ENCODE results near the gene MYO1E. TPM values are rescaled to one million over a fixed set of nuclear protein-coding genes. Genes with fewer than 3 reads are reported as not detected.

Gene MYO1E
- total RNA-seq, 2 donors from 2014 or later, result 331 to 397 TPM

DNA sequence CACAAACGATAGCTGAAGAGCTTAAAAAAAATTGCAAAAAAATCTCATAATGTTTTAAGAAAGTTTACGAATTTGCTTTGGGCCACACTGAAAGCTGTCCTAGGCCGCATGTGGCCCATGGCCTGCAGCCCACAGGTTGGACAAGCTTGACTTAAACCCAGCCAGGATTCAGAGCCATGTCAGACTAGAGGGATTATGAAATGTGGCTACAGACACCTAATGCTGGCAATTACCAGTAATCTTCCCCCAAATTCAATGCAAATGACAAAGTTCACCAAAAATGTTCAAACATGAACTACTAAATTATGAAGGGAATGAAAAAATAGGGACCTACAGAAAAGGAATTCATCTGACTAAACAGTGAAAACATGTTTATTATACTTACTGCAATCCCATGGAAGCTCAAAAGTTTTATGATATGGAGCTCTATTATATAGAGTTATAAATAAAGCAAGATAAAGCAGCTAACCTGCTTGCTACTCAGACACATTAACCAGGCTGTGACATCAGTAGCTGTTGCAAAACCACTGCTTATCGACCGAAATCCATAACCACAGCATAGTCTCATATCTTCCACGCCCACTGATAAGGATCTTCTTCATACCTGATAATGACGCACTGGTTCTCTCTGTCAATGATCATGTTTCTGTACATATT lies 116.9 kb downstream of the MYO1E start:
- intact Hi-C loops (cut with DNase I, micrococcal nuclease), result no loop called here
- ATAC-seq, result peak; percentile 87
- peak; percentile 48 to 73 for DNase-seq

DNA sequence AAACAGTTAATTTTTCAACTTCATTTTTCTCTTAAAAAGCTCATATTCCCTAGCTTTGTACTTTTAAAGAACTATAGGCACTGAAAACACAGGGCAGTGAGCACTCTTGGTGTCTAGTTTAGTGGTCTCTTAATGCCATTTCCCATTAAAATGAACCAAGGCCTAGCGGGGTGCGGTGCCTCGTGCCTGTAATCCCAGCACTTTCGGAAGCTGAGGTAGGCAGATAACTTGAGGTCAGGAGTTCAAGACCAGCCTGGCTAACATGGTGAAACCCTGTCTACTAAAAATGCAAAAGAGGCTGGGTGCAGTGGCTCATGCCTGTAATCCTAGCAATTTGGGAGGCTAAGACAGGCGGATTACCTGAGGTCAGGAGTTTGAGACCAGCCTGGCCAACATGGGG lies 120.5 kb downstream of the MYO1E start:
- DNase-seq, result no peak
- intact Hi-C loops (cut with DNase I, micrococcal nuclease), result no loop called here
- ATAC-seq, result no peak

DNA sequence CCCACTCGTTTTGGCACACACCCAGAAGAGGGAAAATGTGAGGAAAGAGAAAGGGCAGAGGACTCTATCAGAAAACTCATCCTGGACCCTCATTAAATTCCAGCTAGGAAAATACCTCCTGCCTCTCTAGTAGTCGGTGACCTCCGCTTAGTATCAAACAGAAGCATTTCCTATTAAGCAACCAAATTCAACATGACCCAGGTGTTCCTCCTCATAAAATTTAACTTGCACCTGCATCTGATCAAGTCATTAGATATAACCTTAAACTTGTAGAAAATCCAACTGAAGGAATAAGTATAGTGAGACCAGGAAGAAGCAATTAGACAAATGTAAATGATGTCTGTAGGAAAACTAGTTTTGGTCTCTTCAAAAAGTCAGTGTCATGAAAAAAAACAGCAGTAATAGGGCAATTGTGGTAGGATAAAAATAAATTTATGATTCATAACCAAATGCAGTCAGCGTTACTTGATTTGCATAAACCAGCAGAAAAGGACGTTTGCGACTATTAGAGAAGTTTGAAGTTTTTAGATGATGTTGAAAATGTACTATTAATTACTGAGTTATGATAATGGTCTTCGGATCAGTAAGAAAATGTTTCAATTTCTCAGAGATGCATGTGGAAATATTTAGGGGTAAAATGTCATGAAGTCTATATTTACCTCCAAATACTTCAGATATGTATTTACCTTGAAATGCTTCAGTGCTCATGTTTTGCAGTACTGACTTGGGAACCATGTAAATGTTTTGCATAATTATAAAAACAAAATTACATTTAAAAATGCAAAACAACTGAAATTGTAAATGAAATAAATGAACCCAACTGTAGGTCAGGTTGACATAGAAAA lies 121.4 kb downstream of the MYO1E start:
- DNase-seq, result no peak
- ATAC-seq, result no peak
- intact Hi-C loops (cut with DNase I, micrococcal nuclease), result no loop called here

DNA sequence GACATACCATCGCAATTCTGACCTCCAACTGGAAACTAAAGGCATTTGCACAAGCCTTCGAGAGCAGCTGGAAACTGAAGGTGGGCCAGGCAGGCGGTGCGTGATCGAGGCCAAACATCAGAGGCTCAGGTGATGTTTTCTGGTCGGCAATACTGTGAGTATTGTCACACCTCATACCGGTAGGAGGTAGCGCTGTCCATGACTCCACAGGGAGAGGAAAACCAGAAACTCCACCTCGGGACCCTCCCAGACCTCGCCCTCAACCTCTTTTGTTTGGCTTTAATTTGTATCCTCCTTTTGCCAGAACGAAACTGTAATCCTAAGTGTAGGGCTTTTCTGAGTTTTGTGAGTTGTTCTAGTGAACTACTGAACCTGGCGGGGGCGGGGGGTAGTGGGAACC lies 122.4 kb downstream of the MYO1E start:
- ATAC-seq, result peak; percentile 60
- intact Hi-C loops (cut with DNase I, micrococcal nuclease), result no loop called here
- peak in 1 of 2 donors; percentile 31 for DNase-seq

DNA sequence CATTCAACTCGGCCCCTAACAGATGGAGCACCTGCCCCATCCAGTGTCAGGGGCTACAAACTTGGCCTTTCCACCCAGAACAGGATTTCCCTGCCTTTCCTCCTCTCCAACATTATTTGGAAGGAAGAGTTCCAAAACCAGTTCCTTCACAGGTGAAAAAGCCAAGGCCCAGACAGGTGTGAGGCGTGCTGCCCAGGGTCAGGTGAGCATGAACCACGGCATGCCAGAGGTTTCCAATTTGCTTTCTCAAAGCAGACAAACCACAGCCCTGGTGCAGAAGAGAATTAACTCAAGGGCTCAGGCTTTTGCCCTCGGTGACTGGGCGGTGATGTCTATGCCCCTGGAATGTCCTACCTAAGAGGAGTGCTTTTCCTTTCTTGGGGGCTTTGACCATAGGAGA lies 122.9 kb downstream of the MYO1E start:
- intact Hi-C loops (cut with DNase I, micrococcal nuclease), result loop anchor here in 1 of 2 donors (10.0 kb wide), 1 partner anchor 245 kb away; no protein-coding TSS in a partner anchor
- no peak for DNase-seq

DNA sequence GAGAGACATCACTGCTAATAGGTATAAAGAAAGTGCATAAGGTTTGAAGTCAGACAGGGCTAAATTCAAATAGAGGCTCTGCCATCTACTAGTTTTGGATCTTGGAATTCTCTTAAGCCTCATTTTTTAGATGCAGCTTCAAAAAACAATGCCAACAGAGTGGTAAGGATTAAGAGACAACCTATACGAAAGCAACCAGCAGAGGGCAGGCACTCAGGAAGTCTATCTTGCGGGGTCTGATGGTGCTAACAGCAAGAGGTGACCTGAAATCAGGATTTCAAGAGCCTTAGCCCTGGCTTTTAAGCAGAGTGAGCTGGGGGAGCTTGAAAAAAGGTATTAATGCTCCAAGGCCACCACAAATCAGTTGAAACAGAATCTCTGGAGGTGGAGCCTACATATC lies 125.3 kb downstream of the MYO1E start:
- intact Hi-C loops (cut with DNase I, micrococcal nuclease), result loop anchor here in 1 of 2 donors (10.0 kb wide), 1 partner anchor 247 kb away; no protein-coding TSS in a partner anchor
- peak; percentile 77 for ATAC-seq
- DNase-seq, result peak; percentile 53 to 79

More for the DNA sequence above, 122.9 kb downstream of the MYO1E start:
- peak; percentile 15 for ATAC-seq

DNA sequence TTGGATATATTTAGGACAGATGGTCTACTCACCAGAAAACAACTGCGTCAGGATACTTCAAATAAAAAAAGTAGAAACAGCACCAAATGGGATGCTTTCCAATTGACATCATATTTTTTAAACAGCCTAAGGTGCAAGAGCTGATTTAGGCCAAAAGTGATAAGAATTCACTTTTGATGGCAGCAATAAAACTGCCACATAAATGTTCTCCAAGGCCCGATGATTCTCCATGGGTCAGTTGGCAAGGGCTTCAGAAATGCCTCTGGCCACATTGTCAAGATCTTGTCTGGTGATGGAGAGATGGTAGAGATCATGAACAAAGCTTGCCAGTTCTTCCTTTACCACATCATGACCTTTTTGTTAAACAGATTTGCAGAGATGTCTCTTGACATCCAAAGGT lies 127.1 kb downstream of the MYO1E start:
- intact Hi-C loops (cut with DNase I, micrococcal nuclease), result loop anchor here in 1 of 2 donors (10.0 kb wide), 1 partner anchor 249 kb away; no protein-coding TSS in a partner anchor
- no peak for DNase-seq
- ATAC-seq, result no peak

DNA sequence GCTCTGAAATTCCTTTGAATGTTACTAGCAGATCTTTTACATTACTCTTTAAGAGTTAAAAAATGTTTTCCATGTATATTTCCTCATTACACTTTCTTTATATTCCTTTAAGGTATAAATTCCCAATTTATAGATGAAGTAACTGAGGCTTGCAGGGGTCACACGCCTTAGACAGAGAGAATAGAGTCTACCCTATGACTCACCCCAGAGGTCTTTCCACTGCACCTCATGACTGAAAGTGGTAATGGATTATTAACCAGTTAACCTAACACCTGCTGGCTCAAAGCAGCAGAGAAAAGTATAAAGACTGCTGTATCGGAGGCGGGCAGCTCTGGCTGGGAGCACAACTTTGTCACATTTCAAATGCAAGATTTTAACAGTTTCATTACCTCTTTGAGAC lies 128.3 kb downstream of the MYO1E start:
- DNase-seq (no peak), ATAC-seq (no peak)
- intact Hi-C loops (cut with DNase I, micrococcal nuclease), result loop anchor here in 1 of 2 donors (10.0 kb wide), 1 partner anchor 250 kb away; no protein-coding TSS in a partner anchor

DNA sequence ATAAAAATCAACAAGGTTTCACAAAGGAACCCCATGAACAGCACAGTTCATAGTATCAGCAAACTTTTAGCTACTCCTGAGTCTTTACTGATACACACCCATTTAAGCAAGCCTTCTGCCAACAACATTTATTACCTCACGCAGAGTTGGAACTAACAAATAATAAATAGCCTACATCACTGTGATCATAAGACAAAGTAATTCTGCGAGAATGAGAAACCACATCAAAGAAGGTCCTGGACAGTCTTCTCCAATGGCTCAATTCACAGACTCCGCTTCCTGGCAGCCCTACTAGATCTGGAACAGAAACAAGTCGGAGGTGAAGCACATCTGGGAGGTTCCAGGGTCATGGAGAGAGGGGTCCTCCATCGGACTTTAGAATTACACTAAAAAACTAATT lies 129.0 kb downstream of the MYO1E start:
- intact Hi-C loops (cut with DNase I, micrococcal nuclease), result loop anchor here in 1 of 2 donors (10.0 kb wide), 1 partner anchor 251 kb away; no protein-coding TSS in a partner anchor
- ATAC-seq, result peak; percentile 14
- DNase-seq, result no peak

DNA sequence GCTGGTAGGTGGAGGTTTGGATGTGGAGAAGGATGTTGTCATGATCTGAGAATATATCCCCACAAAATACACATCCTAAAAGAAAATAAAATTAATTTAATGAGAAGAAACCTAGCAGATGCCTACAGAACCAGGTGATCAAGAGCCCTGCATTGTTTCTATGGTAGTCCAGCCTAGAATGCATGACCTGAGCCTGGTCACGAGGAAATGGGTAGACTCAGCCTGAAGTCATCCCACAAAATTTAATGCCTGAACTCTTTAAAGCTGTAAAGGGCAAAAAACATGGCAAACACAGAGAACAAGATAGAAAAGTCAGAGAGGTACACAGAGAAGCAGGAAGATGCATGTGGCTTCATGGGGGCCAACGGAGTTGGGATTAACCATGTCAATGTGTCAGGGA lies 130.0 kb downstream of the MYO1E start:
- DNase-seq, result no peak
- ATAC-seq, result no peak
- intact Hi-C loops (cut with DNase I, micrococcal nuclease), result loop anchor here in 1 of 2 donors (10.0 kb wide), 1 partner anchor 252 kb away; no protein-coding TSS in a partner anchor

DNA sequence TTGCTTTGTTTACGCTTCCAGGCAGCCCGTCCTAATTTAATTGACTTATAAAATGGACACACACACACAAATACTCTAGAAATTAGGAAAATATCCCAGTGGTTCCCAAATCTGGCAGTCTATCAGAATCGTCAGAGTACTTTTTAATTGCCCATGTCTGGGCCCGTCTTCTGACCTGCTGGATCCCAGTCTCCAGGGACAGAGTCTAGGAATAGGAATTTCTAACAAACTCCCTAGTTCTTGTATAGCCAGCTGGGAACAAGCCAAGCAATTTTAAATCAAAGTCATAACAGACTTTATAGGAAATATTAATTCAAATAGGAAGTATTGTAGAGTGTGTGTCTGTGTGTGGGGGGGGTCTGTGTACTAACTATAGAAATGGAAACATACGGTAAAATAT lies 132.6 kb downstream of the MYO1E start:
- intact Hi-C loops (cut with DNase I, micrococcal nuclease), result loop anchor here in 1 of 2 donors (10.0 kb wide), 1 partner anchor 255 kb away; no protein-coding TSS in a partner anchor
- ATAC-seq (no peak), DNase-seq (no peak)

DNA sequence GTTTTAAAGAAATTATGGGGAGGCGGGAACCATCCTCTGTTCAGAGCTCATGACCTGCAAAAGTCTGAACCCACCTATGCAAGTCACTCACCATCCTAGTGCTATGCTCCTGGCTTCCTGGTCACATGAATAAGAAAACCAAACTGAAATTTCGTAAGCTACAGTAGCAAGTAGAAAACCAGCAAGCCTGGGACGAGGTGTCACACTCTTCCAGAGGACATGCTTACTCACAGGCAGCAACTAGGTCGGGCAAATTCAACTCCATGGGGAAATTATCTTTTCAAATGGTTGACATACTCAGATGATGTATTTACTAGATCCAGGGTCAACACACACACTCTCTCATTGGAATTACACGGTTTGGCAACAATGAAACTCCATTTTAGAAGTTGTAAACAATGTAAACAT lies 134.7 kb downstream of the MYO1E start:
- intact Hi-C loops (cut with DNase I, micrococcal nuclease), result no loop called here
- ATAC-seq, result no peak
- DNase-seq, result no peak

DNA sequence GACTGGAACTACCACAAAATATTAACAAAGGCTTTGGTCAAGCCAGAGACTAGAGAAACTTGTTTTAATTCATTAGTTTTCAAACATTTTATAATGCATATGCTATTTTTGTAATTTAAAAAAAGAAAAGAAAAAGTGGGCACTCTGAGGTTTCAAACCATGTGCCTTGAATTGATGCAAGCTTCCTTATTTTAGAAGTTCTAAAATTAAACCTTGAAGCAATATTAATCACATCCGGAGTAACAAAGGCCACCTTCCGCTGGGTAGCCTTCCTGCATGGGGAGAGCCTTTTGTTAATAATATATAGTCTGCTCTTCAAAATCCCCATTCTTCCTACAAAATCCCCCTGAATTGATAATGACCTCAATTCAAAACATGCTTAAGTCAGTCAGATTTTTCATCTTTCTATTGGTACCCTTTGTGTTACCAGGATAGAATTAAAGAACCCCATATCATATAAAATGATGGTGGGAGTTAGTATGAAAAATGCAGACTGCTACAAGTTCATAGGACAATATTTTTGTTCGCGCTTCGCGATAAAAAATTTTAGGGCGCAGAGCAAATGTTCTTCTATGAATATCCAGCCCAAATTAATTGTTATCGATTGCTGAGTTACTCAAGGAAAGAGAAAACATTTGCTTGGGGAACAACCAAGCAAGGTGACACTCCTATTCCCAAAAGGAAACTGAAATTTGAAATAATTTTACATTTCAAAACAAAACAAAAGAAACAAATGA lies 135.4 kb downstream of the MYO1E start:
- ATAC-seq, result no peak
- intact Hi-C loops (cut with DNase I, micrococcal nuclease), result no loop called here
- no peak for DNase-seq

DNA sequence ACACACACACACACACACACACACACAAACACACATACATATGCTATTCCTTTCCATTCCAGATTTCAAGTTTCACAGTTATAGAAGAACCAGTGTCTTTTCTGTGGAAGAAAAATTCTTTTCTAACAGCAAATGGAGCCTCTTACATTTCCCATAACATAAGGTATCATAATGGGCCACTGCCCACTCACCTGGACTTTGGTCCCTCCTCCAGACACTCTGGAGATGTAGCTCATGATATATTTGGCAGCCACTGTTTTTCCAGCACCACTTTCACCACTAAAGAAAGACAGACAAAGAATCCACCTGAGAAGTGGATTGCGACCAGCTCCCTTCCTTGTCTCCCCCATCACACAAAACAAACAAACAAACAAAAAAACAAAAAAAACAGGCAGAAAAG lies 136.3 kb downstream of the MYO1E start:
- ATAC-seq (peak; percentile 88), DNase-seq (no peak)
- intact Hi-C loops (cut with DNase I, micrococcal nuclease), result no loop called here

DNA sequence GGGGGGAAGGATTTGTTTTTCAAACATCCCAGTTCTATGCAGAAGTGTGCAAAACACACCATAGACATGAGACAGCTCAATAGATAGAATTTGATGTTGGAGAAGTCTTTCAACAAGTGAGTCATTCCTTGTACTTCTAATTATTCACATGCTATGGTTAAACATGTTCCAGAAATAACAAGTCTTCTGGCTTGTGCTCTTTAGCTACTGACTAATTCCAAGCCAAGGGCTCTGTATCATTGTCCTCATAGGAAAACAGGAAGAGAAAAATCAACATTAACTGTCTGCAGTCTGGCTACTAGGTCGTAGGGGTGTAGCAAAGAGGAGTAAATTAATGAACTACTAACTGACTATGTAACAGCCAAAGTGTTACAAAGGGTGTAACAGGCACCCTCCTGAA lies 140.2 kb downstream of the MYO1E start:
- ATAC-seq (no peak), DNase-seq (no peak)
- intact Hi-C loops (cut with DNase I, micrococcal nuclease), result no loop called here

DNA sequence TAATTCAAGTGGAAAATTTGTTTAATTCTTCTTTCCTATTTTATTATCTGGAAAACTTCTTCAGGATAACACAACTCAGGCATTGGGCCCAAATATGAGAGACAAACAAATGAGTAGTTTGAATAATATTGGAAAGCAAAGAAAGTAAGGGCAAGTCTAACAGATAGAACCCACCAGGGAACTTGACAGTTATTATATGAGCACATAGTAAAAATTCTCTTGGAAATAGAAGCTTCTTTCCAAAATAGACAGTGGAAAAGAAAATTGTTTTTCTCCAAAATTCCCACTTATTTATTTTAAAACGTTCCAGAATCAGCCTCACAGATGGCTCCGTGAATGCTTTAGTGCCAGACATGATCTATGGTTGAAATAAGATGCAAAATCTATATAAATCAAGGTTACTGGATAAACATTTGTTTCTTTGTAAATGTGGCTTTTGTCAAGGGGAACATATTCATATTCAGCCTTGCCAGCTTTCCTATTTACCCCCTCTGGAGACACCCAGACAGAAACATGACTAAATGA lies 142.1 kb downstream of the MYO1E start:
- no peak for ATAC-seq
- DNase-seq, result no peak
- intact Hi-C loops (cut with DNase I, micrococcal nuclease), result no loop called here

DNA sequence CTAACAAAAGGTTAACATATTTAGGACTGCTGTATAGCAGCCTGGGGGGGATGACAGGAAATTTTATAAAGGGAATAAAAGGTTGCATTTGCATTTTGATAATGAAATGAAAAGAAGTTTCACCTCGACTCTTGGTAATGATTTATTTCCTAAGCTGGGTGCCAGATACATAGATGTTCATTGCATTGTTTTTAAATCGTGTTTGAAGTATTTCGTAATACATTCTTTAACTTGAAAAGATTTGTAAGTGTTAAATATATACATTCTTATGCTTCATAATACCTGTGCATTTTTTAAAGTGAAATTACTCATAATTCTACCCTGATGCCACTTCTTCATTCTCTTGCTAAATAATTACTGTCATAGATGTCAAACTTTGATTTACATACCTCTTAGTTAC lies 143.2 kb downstream of the MYO1E start:
- intact Hi-C loops (cut with DNase I, micrococcal nuclease), result no loop called here
- ATAC-seq, result no peak

DNA sequence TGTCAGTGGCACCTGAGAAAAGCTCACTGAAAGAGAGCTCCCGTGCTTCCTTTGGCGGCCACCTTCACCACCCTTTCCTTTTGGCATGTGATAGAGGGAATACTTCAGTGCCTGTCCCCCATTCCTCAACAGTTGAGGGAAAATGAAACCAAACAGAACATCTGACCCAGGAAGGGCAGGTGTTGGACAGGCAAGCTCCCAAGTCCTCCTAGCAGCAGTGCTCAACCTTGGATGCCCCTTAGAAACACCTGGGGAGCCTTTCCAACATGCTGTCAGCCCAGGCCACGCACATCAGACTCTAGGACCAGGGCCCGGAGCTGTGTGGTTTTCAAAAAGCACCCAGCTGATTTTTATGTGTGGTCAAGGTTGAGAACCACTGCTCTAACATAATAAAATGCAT lies 143.7 kb downstream of the MYO1E start:
- intact Hi-C loops (cut with DNase I, micrococcal nuclease), result no loop called here
- no peak for ATAC-seq
- no peak for DNase-seq

More for the DNA sequence above, 143.2 kb downstream of the MYO1E start:
- no peak for DNase-seq

DNA sequence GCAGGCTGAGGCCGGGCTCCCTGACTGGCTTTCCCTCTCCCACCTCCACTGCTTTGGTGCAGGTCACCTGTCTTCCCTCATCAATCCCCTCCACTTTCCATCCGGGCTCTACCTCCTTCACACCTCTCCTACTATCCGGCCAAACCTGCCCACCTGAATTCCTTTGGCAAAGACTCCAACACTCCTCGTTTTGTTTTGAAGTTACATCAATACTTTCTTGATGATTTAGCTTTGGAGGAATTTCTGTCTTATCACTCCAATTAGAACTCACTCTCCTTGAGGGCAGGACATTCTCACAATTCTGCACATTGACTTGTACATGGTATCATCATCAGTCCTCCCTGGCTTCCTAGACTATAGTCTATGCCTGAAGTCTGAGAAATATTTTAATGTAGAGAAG lies 145.7 kb downstream of the MYO1E start:
- no peak for DNase-seq
- intact Hi-C loops (cut with DNase I, micrococcal nuclease), result no loop called here
- ATAC-seq, result no peak

Data from left colon (tissue), 2 donors.